MCF 10A (cell line): ENCODE measurements around the gene SPEM2. TPM values are rescaled to one million over a fixed set of nuclear protein-coding genes. Genes with fewer than 3 reads are reported as not detected.
A peak's percentile ranks its signal among the peaks of the same experiment; 100 is the strongest.

Source experiments
- BruUV-seq: library from RNA; stranded (reverse); fragments of 400-500 nt; replicated peaks from 2 replicates; lab custom pipeline; 2021; lab: Mats Ljungman, UMichigan
- CTCF ChIA-PET: fragments of 300-600 bp; sonication (Branson Sonifier 250); formaldehyde crosslinking; extraction: SDS; loops from one replicate; lab custom pipeline; 2021; ENCODE audit warnings: antibody characterized with exemption, inconsistent platforms; lab: Yijun Ruan, JAX
- POLR2A ChIA-PET: fragments of 300-600, 350-650 bp; sonication (Branson Sonifier 250); formaldehyde crosslinking; extraction: SDS; loops from one replicate; lab custom pipeline; 2020; ENCODE audit warnings: antibody characterized with exemption, inconsistent platforms; lab: Yijun Ruan, JAX
- DNase-seq: peaks from one replicate; pipeline ENCODE4 v3.0.0-alpha.2; 2018; ENCODE audit not compliant: unreplicated experiment
- H3K27ac Mint-ChIP-seq: one replicate; pipeline ENCODE4 v1.8.0; 2022; ENCODE audit warnings: mild to moderate bottlenecking, low read depth, mixed read lengths; ENCODE audit not compliant: unreplicated experiment
- H3K27me3 Mint-ChIP-seq: one replicate; pipeline ENCODE4 v1.8.0; 2022; ENCODE audit warnings: mixed read lengths; ENCODE audit not compliant: insufficient read depth, unreplicated experiment
- H3K36me3 Mint-ChIP-seq: one replicate; pipeline ENCODE4 v1.8.0; 2022; ENCODE audit warnings: mild to moderate bottlenecking, moderate library complexity, mixed read lengths; ENCODE audit not compliant: insufficient read depth, unreplicated experiment
- H3K4me1 Mint-ChIP-seq: one replicate; pipeline ENCODE4 v1.8.0; 2022; ENCODE audit warnings: mixed read lengths; ENCODE audit not compliant: insufficient read depth, unreplicated experiment
- H3K4me3 Mint-ChIP-seq: one replicate; pipeline ENCODE4 v1.8.0; 2022; ENCODE audit warnings: mild to moderate bottlenecking, moderate library complexity, mixed read lengths; ENCODE audit not compliant: unreplicated experiment
- H3K9me3 Mint-ChIP-seq: one replicate; pipeline ENCODE4 v1.8.0; 2022; ENCODE audit warnings: mixed read lengths; ENCODE audit not compliant: unreplicated experiment
- intact Hi-C: fragments of 100-400 bp; cut with micrococcal nuclease; formaldehyde crosslinking; loops from 2 replicates; pipeline ENCODE4 v1.14.1; 2022
- total RNA-seq: library from RNA; stranded (reverse); gene quantifications from 2 replicates; pipeline ENCODE4 v1.2.3, GENCODE V29; 2022
- TF ChIP-seq, protein P1 (sequence below): fragments of 200-600 bp; IDR thresholded peaks from one replicate; pipeline ENCODE4 v1.8.0; 2022; ENCODE audit warnings: antibody characterized with exemption, mild to moderate bottlenecking; ENCODE audit not compliant: unreplicated experiment

The SPEM2 gene
- total RNA-seq, 1 experiment from 2014 or later = not detected

GRCh38 chr17:7411427-7411750, 14.0 kb upstream of the SPEM2 start:
- CTCF ChIA-PET = no interaction called here

GRCh38 chr17:7413346-7413985, 11.9 kb upstream of the SPEM2 start:
- no peaks in the 10 kb centered on the region for H3K9me3 Mint-ChIP-seq
- H3K4me3 Mint-ChIP-seq = no peak overlapping the region
- intact Hi-C loops = no loop called here
- H3K27ac Mint-ChIP-seq = no peak overlapping the region
- H3K27me3 Mint-ChIP-seq = no peaks in the 10 kb centered on the region
- peaks cover 5% of the 10 kb centered on the region for H3K4me1 Mint-ChIP-seq
- BruUV-seq = no TSS peak
- POLR2A ChIA-PET = interaction anchor here (0.6 to 1.0 kb wide), 3 partner anchors 9 to 145 kb away, joined by 3 to 8 read pairs (median 3); partner anchors contain the start of genes TMEM256 and TNFSF13
- TF ChIP-seq, protein P1, sequence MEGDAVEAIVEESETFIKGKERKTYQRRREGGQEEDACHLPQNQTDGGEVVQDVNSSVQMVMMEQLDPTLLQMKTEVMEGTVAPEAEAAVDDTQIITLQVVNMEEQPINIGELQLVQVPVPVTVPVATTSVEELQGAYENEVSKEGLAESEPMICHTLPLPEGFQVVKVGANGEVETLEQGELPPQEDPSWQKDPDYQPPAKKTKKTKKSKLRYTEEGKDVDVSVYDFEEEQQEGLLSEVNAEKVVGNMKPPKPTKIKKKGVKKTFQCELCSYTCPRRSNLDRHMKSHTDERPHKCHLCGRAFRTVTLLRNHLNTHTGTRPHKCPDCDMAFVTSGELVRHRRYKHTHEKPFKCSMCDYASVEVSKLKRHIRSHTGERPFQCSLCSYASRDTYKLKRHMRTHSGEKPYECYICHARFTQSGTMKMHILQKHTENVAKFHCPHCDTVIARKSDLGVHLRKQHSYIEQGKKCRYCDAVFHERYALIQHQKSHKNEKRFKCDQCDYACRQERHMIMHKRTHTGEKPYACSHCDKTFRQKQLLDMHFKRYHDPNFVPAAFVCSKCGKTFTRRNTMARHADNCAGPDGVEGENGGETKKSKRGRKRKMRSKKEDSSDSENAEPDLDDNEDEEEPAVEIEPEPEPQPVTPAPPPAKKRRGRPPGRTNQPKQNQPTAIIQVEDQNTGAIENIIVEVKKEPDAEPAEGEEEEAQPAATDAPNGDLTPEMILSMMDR = no peak
- DNase-seq = peak; percentile 33
- CTCF ChIA-PET = interaction anchor here (0.5 kb wide), 1 partner anchor 61 kb away, joined by 4 read pairs; no protein-coding TSS in a partner anchor
- H3K36me3 Mint-ChIP-seq = peaks cover 12% of the 10 kb centered on the region

More at GRCh38 chr17:7411427-7411750, 14.0 kb upstream of the SPEM2 start:
- intact Hi-C loops = no loop called here
- peaks cover 12% of the 10 kb centered on the region for H3K36me3 Mint-ChIP-seq
- H3K4me3 Mint-ChIP-seq = no peak overlapping the region
- no peak for DNase-seq
- no peaks in the 10 kb centered on the region for H3K9me3 Mint-ChIP-seq
- TF ChIP-seq, protein P1 = no peak
- BruUV-seq = no TSS peak
- H3K4me1 Mint-ChIP-seq = peaks cover under 1% of the 10 kb centered on the region
- H3K27me3 Mint-ChIP-seq = no peaks in the 10 kb centered on the region
- H3K27ac Mint-ChIP-seq = no peak overlapping the region
- POLR2A ChIA-PET = interaction anchor here (0.7 kb wide), 1 partner anchor 30 kb away, joined by 3 read pairs; no protein-coding TSS in a partner anchor

DNA sequence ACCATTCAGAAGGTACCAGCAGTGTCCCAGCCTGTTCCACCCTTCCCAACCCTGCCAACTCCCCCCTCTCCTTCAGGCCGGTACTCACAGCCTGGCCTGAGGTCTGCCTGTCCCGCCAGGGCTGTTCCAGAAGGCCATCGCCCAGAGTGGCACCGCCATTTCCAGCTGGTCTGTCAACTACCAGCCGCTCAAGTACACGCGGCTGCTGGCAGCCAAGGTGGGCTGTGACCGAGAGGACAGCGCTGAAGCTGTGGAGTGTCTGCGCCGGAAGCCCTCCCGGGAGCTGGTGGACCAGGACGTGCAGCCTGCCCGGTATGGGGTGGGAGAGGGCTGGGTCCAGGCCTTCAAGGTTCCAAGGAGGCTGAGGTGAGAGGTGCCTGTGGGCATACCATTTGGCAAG, 10.6 kb upstream of the SPEM2 start:
- intact Hi-C loops = no loop called here
- Mint-ChIP-seq H3K27me3 (no peaks in the 10 kb centered on the region), H3K9me3 (no peaks in the 10 kb centered on the region), H3K36me3 (peaks cover 12% of the 10 kb centered on the region), H3K4me1 (peaks cover 5% of the 10 kb centered on the region), H3K4me3 (no peak overlapping the region), H3K27ac (no peak overlapping the region)
- TF ChIP-seq, protein P1 = no peak
- DNase-seq = no peak
- no TSS peak for BruUV-seq
- POLR2A ChIA-PET = interaction anchor here (0.7 to 1.0 kb wide), 2 partner anchors 11 to 134 kb away, joined by 3 to 4 read pairs; partner anchors contain the start of gene TNFSF12
- CTCF ChIA-PET = no interaction called here

GRCh38 chr17:7415784-7416183, 9.6 kb upstream of the SPEM2 start:
- Mint-ChIP-seq H3K27me3 (no peaks in the 10 kb centered on the region), H3K27ac (no peak overlapping the region), H3K9me3 (no peaks in the 10 kb centered on the region), H3K36me3 (peaks cover 4% of the 10 kb centered on the region), H3K4me3 (no peak overlapping the region), H3K4me1 (peaks cover 5% of the 10 kb centered on the region)
- ChIA-PET POLR2A (interaction anchor here (1.0 kb wide), 2 partner anchors 12 kb away, joined by 3 to 4 read pairs; partner anchors contain the start of gene TMEM256), CTCF (no interaction called here)
- BruUV-seq = no TSS peak
- intact Hi-C loops = no loop called here
- no peak for DNase-seq
- TF ChIP-seq, protein P1 = no peak
